ENCODE data around the gene DNAJC4. TPM values are rescaled to one million over a fixed set of nuclear protein-coding genes. Genes with fewer than 3 reads are reported as not detected.

The DNAJC4 gene
- total and polyA plus RNA-seq, 2 of the 8 experiments (the other 6 are each of a cell fraction or from before 2014, with no cell fraction given): 14.6 to 31.0 TPM

DNA sequence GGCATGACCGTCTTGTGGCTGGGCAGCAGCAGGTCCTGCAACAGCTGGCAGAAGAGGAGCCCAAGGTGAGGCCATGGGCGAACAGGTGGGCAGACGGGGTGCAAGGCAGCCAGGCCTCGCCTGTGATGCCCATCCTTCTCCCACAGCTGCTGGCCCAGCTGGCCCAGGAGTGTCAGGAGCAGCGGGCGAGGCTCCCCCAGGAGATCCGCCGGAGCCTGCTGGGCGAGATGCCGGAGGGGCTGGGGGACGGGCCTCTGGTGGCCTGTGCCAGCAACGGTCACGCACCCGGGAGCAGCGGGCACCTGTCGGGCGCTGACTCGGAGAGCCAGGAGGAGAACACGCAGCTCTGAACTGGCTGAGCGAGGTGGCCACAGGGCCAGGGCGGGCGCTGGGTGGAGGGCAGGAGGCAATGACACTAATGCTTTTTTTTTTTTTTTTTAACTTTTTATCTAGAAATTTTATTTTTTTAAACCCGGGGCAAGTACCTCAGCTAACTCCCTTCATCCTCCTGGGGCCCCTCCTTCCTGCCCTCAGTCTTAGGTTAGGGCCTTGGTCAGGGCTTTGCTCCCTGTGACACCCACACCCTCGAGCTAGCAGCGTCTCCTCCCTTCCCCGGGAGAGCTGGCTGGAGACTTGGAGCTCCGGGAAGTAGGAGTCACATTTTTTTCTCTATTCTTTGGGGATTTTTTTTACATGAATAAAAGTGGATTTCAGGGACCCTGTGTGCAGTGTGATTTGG, 37.0 kb downstream of the DNAJC4 start:
- no peak for DNase-seq (ENCODE audit: low read depth in 1 of 2, low spot score in 2 of 2)
- ChIA-PET POLR2A (ENCODE audit: partially characterized antibody) (interaction anchor here (0.6 to 11.9 kb wide), 10 partner anchors 10 to 61 kb away, joined by 3 to 352 read pairs (median 36); partner anchors contain the start of genes BAD, ESRRA, FERMT3 and FKBP2), CTCF (ENCODE audit: partially characterized antibody) (interaction anchor here (0.6 to 13.7 kb wide), 12 partner anchors 11 to 1592 kb away, joined by 3 to 168 read pairs (median 4); partner anchors contain the start of genes BAD, CATSPERZ, ESRRA and NUDT22)
- peaks cover 4 to 9% of the 10 kb centered on the region in 2 experiments for H4K20me1 ChIP-seq (replicated peaks in 1 of 2; ENCODE audit: control insufficient read depth in 1 of 2, insufficient read depth in 2 of 2, low read length in 2 of 2)
- H3K9me3 ChIP-seq (ENCODE audit: insufficient read depth in 2 of 2, low read depth in 1 of 2, low read length in 1 of 2): no peaks in the 10 kb centered on the region
- H3K79me1 ChIP-seq (ENCODE audit: low read depth, low read length): no peaks in the 10 kb centered on the region
- H4K8ac ChIP-seq (ENCODE audit: extremely low read depth, insufficient read depth, low read length): no peak overlapping the region
- WGBS, 2 experiments (ENCODE audit: extremely low coverage in 1 of 2, insufficient coverage in 1 of 2, insufficient read length in 1 of 2, insufficient replicate concordance in 2 of 2, low coverage in 1 of 2, low lambda C conversion rate in 2 of 2, missing lambda C conversion rate in 1 of 2): 92% methylated on average over 27 of the region's 27 CpGs; no CpG with 5 or more reads in 1 of the 2 experiments
- no peak overlapping the region for H4K5ac ChIP-seq (ENCODE audit: insufficient read length, low read depth, low read length)
- no peak overlapping the region for H4K91ac ChIP-seq (replicated peaks; ENCODE audit: insufficient read length, low read length)
- no peak overlapping the region for H2BK12ac ChIP-seq (ENCODE audit: low read depth, low read length)
- no peak overlapping the region for H3K18ac ChIP-seq (ENCODE audit: extremely low read depth, low read length)
- peaks cover 10 to 41% (median 15%) of the 10 kb centered on the region in 4 experiments for H3K36me3 ChIP-seq (ENCODE audit: control insufficient read depth in 2 of 4, insufficient read depth in 4 of 4, low read length in 3 of 4)
- no peak overlapping the region for H3K9ac ChIP-seq (replicated peaks in 1 of 4; ENCODE audit: extremely low read depth in 1 of 4, low read depth in 3 of 4, low read length in 3 of 4)
- H2AFZ ChIP-seq (ENCODE audit: low read length): no peak overlapping the region
- no peak overlapping the region for H3K4me3 ChIP-seq (ENCODE audit: extremely low read depth in 1 of 4, insufficient read depth in 2 of 4, low read depth in 3 of 4, low read length in 4 of 4)
- no peak overlapping the region for H2BK120ac ChIP-seq (replicated peaks; ENCODE audit: low read depth, low read length)
- H3K56ac ChIP-seq (replicated peaks; ENCODE audit: insufficient read length, low read depth, low read length): no peak overlapping the region
- H3K4me2 ChIP-seq (ENCODE audit: insufficient read depth in 1 of 2, low read depth in 2 of 2, low read length in 2 of 2): no peak overlapping the region
- no peak overlapping the region for H2AK5ac ChIP-seq (ENCODE audit: low read depth, low read length)
- H2BK5ac ChIP-seq (ENCODE audit: low read depth, low read length): no peak overlapping the region
- H3K27ac ChIP-seq (ENCODE audit: low read depth, low read length): no peak overlapping the region
- 0 out of 4 replicates have a peak, but pooled peaks cover 0 to under 1% of the 10 kb centered on the region in 2 experiments for H3K79me2 ChIP-seq (ENCODE audit: control insufficient read depth in 1 of 2, insufficient read depth in 2 of 2, low read length in 2 of 2)
- H3K14ac ChIP-seq (ENCODE audit: insufficient read length): no peak overlapping the region
- H3K4me1 ChIP-seq (replicated peaks in 1 of 4; ENCODE audit: control insufficient read depth in 3 of 4, insufficient read depth in 4 of 4, low read length in 3 of 4): peaks cover 0 to 11% (median 5%) of the 10 kb centered on the region in 4 experiments; a peak in 5 of 7 replicates
- no peak overlapping the region for H2BK15ac ChIP-seq (ENCODE audit: low read length)
- no peak overlapping the region for H3K23ac ChIP-seq (ENCODE audit: insufficient read length)
- H3K27me3 ChIP-seq (replicated peaks in 1 of 4; ENCODE audit: control insufficient read depth in 3 of 4, extremely low read depth in 1 of 4, insufficient read depth in 3 of 4, low read length in 3 of 4): no peaks in the 10 kb centered on the region
- peaks cover 4% of the 10 kb centered on the region for H3K23me2 ChIP-seq (ENCODE audit: low read depth, low read length)
- H3K4ac ChIP-seq (replicated peaks; ENCODE audit: insufficient read length, low read depth, low read length): no peak overlapping the region
- no peak for FAIRE-seq
- no peak overlapping the region for H2BK20ac ChIP-seq (ENCODE audit: low read length)
- no peak for TF ChIP-seq CBX5 (IDR thresholded peaks at IDR 0.05; ENCODE audit: low read depth, low read length)
- TF ChIP-seq EGR1 (IDR thresholded peaks at IDR 0.05; ENCODE audit: borderline replicate concordance, low read depth, low read length): no peak
- no peak for TF ChIP-seq TAF7 (optimal IDR thresholded peaks at IDR 0.05; ENCODE audit: borderline replicate concordance, low read depth, low read length)
- TF ChIP-seq TBP (IDR thresholded peaks at IDR 0.05; ENCODE audit: low read depth, low read length): no peak
- no peak for TF ChIP-seq YY1 (IDR thresholded peaks at IDR 0.05; ENCODE audit: low read depth, low read length)
- TF ChIP-seq NANOG (IDR thresholded peaks at IDR 0.05; ENCODE audit: insufficient read depth, low read depth, low read length, poor library complexity, severe bottlenecking): no peak
- TF ChIP-seq ZNF274 (IDR thresholded peaks at IDR 0.05; ENCODE audit: borderline replicate concordance, extremely low read depth, low read length): no peak
- TF ChIP-seq FOSL1 (IDR thresholded peaks at IDR 0.05; ENCODE audit: insufficient read depth, low read depth, low read length): no peak
- TF ChIP-seq SRF (IDR thresholded peaks at IDR 0.05; ENCODE audit: low read depth, low read length): no peak
- TF ChIP-seq, protein P1, sequence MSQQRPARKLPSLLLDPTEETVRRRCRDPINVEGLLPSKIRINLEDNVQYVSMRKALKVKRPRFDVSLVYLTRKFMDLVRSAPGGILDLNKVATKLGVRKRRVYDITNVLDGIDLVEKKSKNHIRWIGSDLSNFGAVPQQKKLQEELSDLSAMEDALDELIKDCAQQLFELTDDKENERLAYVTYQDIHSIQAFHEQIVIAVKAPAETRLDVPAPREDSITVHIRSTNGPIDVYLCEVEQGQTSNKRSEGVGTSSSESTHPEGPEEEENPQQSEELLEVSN (IDR thresholded peaks at IDR 0.05): no peak
- no peak for TF ChIP-seq KDM4A (IDR thresholded peaks at IDR 0.05; ENCODE audit: low read depth, low read length, severe bottlenecking)

Data from H1 (cell line).